Measurements from ENCODE around the gene TFAP2E.

DNA sequence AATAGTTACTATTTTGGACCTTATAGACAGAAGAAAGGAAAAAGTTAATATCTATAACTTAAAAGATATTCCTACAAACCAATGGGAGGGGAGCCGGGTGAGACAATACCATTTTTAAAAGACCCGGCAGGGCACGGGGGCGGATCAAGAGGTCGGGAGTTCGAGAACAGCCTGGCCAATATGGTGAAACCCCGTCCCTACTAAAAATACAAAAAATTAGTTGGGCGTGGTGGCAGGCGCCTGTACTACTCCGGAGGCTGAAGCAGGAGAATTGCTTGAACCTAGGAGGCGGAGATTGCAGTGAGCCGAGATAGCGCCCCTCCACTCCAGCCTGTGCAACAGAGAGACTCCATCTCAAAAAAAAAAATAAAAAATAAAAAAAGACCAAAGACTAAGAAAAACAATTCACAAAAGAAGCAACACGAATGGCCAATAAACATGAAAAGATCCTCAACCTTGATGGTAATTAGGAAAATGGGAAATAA, 69.4 kb downstream of the TFAP2E start:
- TF ChIP-seq, protein P1, sequence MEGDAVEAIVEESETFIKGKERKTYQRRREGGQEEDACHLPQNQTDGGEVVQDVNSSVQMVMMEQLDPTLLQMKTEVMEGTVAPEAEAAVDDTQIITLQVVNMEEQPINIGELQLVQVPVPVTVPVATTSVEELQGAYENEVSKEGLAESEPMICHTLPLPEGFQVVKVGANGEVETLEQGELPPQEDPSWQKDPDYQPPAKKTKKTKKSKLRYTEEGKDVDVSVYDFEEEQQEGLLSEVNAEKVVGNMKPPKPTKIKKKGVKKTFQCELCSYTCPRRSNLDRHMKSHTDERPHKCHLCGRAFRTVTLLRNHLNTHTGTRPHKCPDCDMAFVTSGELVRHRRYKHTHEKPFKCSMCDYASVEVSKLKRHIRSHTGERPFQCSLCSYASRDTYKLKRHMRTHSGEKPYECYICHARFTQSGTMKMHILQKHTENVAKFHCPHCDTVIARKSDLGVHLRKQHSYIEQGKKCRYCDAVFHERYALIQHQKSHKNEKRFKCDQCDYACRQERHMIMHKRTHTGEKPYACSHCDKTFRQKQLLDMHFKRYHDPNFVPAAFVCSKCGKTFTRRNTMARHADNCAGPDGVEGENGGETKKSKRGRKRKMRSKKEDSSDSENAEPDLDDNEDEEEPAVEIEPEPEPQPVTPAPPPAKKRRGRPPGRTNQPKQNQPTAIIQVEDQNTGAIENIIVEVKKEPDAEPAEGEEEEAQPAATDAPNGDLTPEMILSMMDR (IDR thresholded peaks at IDR 0.05): no peak
- TF ChIP-seq POLR2A (IDR thresholded peaks at IDR 0.05): no peak

Data from body of pancreas (tissue), 4 donors.